SH-SY5Y (cell line): ENCODE results near the gene FAM234A.

ENCODE experiments used
- GATA2 ChIP-seq: IDR thresholded peaks from 2 replicates; pipeline ENCODE4 v1.6.1; 2011; ENCODE audit warnings: mild to moderate bottlenecking, low read depth, low read length
- GATA3 ChIP-seq: IDR thresholded peaks from 2 replicates; pipeline ENCODE4 v1.6.1; 2011; ENCODE audit warnings: low read depth, mild to moderate bottlenecking, low read length, moderate library complexity

GRCh38 chr16:268141-269053 is 33.8 kb downstream of the FAM234A start:
- TF ChIP-seq GATA3 (no peak), GATA2 (no peak)
